HepG2 (cell line): ENCODE measurements around the gene MAN2A2. TPM values are rescaled to one million over a fixed set of nuclear protein-coding genes. Genes with fewer than 3 reads are reported as not detected.

Experiments
- ASH2L ChIP-seq: fragments of 300-600, 200-600 bp; sonication (generic); IDR thresholded peaks from 2 replicates; pipeline ENCODE4 v1.7.0; 2017; ENCODE audit warnings: low read depth, mild to moderate bottlenecking, moderate library complexity, mixed read lengths, low read length; ENCODE audit not compliant: insufficient read length
- DR1 ChIP-seq: sonication (generic); formaldehyde crosslinking; IDR thresholded peaks from 2 replicates; pipeline ENCODE4 v1.8.0; 2021; ENCODE audit warnings: mild to moderate bottlenecking, missing genetic modification reagents, inconsistent platforms
- GATAD1 ChIP-seq: IDR thresholded peaks from 2 replicates; pipeline ENCODE4 v1.6.1; 2016; ENCODE audit warnings: missing genetic modification reagents, missing compliant biosample characterization
- NR3C1 ChIP-seq: sonication (generic); formaldehyde crosslinking; IDR thresholded peaks from 2 replicates; pipeline ENCODE4 v1.4.0; 2020; ENCODE audit warnings: missing genetic modification reagents
- TCF7 ChIP-seq: sonication (generic); IDR thresholded peaks from 2 replicates; pipeline ENCODE4 v1.6.1; 2016; ENCODE audit warnings: antibody characterized with exemption, low read depth
- ZNF260 ChIP-seq: sonication (generic); formaldehyde crosslinking; IDR thresholded peaks from 2 replicates; pipeline ENCODE4 v1.4.0; 2020; ENCODE audit warnings: missing genetic modification reagents, low read depth, mild to moderate bottlenecking, borderline replicate concordance
- ZNF598 ChIP-seq: sonication (generic); formaldehyde crosslinking; IDR thresholded peaks from 2 replicates; pipeline ENCODE4 v1.5.1; 2020; ENCODE audit warnings: mild to moderate bottlenecking, missing genetic modification reagents, borderline replicate concordance
- polyA plus RNA-seq, 8 experiments: library from polyadenylated mRNA; depleted of rRNA in 3 of 8; stranded (reverse) in 7 of 8; unstranded in 1 of 8; fragments of >200 nt; fragmentation: Illumina TruSeq in 4 of 8; extraction: Trizol in 4 of 8; gene quantifications; 2 replicates each; pipeline versions ENCODE4 v1.2.1 to v1.2.3, GENCODE V29; 2011 to 2016; ENCODE audit warnings: low read depth in 4 of 8, missing spikeins in 1 of 8, mixed read lengths in 1 of 8; ENCODE audit not compliant: insufficient read depth in 1 of 8
- total RNA-seq, 5 experiments: library from RNA; depleted of rRNA; stranded (reverse); fragments of >200 nt; fragmentation: Illumina TruSeq; extraction: Trizol; gene quantifications; 2 replicates each; pipeline ENCODE4 v1.2.3, GENCODE V29; 2016; ENCODE audit warnings: low read depth in 1 of 5
- TF ChIP-seq, protein P1 (sequence below): sonication (generic); formaldehyde crosslinking; IDR thresholded peaks from 2 replicates; pipeline ENCODE4 v1.4.0; 2020; ENCODE audit warnings: mild to moderate bottlenecking, missing genetic modification reagents
- TF ChIP-seq, protein P2 (sequence below): sonication (generic); formaldehyde crosslinking; IDR thresholded peaks from 2 replicates; pipeline ENCODE4 v1.5.0; 2020; ENCODE audit warnings: mild to moderate bottlenecking, missing genetic modification reagents
- TF ChIP-seq, protein P3 (sequence below): sonication (generic); formaldehyde crosslinking; IDR thresholded peaks from 2 replicates; pipeline ENCODE4 v1.4.0; 2020; ENCODE audit warnings: missing genetic modification reagents, borderline replicate concordance
- TF ChIP-seq, protein P4 (sequence below): sonication (generic); formaldehyde crosslinking; IDR thresholded peaks from 2 replicates; pipeline ENCODE4 v1.4.0; 2020; ENCODE audit warnings: missing genetic modification reagents

The MAN2A2 gene
- total and polyA plus RNA-seq, 2 of the 13 experiments (the other 11 are each of a cell fraction or from before 2014, with no cell fraction given), result 17.5 to 51.5 TPM

DNA sequence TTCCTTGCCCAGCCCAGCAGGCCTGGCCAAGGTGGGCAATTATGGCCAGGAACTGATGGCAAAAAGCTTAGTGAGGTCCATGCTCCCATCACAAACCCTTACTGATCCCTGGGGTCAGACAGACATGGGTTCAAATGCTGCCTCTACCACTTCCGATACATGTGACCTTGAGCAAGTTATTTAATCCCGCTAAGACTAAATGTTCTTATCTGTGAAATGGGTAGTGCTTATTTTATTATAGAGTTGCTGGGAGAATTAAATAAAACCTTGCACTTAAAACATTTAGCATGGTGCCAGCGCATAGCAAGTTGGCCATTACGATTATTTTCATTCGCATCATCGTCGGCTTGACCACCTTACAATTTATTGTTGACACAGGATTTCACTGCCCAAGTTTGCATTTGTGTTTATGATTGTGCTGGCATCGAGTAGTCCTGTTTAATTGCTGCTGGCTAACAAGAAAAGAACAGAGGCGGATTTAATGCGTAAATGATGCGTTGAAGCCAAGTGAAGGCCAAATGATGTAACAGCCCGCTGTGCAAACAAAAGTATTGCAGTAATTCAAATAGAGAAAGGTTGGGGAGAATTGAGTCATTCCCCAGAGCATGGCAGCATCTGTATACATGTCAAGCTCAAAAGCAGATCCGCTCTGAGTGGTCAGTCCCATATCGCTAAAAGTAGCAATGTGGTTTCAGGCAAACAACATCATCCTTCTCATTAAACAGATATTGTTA lies 42.0 kb upstream of the MAN2A2 start (continued):
- TF ChIP-seq NR3C1 (CRISPR knock-in tag) (no peak), GATAD1 (CRISPR knock-in tag) (peak; percentile 43; the same call in 1 of the 2 replicates), ASH2L (no peak), ZNF598 (CRISPR knock-in tag) (no peak), TCF7 (peak; percentile 69), DR1 (CRISPR knock-in tag) (no peak), ZNF260 (CRISPR knock-in tag) (no peak)
- TF ChIP-seq, protein P1, sequence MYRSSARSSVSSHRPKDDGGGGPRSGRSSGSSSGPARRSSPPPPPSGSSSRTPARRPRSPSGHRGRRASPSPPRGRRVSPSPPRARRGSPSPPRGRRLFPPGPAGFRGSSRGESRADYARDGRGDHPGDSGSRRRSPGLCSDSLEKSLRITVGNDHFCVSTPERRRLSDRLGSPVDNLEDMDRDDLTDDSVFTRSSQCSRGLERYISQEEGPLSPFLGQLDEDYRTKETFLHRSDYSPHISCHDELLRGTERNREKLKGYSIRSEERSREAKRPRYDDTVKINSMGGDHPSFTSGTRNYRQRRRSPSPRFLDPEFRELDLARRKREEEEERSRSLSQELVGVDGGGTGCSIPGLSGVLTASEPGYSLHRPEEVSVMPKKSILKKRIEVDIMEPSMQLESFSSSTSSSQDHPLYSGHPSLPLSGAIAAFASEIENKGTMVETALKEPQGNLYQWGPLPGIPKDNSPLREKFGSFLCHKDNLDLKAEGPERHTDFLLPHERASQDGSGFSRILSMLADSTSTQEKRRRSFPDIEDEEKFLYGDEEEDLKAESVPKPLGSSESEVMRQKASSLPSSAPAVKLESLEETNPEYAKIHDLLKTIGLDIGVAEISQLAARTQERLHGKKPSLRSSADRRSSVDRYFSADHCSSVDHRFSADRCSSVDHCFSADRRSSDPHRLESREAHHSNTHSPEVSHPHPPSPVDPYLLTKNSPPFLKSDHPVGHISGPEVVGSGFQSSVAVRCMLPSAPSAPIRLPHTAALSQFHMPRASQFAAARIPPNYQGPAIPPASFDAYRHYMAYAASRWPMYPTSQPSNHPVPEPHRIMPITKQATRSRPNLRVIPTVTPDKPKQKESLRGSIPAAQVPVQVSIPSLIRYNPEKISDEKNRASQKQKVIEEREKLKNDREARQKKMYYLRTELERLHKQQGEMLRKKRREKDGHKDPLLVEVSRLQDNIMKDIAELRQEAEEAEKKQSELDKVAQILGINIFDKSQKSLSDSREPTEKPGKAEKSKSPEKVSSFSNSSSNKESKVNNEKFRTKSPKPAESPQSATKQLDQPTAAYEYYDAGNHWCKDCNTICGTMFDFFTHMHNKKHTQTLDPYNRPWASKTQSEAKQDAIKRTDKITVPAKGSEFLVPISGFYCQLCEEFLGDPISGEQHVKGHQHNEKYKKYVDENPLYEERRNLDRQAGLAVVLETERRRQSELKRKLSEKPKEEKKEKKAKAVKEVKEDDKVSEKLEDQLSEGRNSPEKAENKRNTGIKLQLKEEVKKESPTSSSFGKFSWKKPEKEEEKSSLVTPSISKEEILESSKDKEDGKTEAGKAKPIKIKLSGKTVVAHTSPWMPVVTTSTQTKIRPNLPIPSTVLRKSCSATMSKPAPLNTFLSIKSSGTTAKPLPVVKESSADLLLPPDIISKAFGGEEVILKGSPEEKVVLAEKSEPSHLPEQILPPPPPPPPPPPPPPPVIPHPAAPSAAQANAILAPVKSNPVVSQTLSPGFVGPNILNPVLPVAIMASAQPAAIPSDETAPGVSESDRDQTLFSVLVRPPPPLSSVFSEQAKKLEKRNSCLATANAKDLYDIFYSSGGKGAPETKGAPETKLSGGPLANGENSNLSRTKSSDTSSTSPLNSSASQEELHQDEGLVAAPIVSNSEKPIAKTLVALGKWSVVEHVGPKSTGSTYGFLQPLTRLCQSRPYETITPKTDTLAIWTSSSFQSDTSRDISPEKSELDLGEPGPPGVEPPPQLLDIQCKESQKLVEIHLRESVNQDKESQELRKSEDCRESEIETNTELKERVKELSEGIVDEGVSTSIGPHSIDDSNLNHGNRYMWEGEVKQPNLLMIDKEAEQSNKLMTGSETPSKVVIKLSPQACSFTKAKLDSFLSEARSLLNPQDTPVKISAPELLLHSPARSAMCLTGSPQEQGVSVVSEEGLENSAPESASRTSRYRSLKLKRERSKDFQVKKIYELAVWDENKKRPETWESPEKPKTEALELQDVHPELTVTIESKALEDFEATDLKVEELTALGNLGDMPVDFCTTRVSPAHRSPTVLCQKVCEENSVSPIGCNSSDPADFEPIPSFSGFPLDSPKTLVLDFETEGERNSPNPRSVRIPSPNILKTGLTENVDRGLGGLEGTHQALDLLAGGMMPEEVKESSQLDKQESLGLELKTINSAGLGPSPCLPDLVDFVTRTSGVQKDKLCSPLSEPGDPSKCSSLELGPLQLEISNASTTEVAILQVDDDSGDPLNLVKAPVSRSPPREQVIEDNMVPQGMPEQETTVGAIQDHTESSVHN (CRISPR knock-in tag), result no peak
- TF ChIP-seq, protein P2, sequence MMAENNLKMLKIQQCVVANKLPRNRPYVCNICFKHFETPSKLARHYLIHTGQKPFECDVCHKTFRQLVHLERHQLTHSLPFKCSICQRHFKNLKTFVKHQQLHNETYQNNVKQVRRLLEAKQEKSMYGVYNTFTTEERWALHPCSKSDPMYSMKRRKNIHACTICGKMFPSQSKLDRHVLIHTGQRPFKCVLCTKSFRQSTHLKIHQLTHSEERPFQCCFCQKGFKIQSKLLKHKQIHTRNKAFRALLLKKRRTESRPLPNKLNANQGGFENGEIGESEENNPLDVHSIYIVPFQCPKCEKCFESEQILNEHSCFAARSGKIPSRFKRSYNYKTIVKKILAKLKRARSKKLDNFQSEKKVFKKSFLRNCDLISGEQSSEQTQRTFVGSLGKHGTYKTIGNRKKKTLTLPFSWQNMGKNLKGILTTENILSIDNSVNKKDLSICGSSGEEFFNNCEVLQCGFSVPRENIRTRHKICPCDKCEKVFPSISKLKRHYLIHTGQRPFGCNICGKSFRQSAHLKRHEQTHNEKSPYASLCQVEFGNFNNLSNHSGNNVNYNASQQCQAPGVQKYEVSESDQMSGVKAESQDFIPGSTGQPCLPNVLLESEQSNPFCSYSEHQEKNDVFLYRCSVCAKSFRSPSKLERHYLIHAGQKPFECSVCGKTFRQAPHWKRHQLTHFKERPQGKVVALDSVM (CRISPR knock-in tag), result peak; percentile 44
- TF ChIP-seq, protein P3, sequence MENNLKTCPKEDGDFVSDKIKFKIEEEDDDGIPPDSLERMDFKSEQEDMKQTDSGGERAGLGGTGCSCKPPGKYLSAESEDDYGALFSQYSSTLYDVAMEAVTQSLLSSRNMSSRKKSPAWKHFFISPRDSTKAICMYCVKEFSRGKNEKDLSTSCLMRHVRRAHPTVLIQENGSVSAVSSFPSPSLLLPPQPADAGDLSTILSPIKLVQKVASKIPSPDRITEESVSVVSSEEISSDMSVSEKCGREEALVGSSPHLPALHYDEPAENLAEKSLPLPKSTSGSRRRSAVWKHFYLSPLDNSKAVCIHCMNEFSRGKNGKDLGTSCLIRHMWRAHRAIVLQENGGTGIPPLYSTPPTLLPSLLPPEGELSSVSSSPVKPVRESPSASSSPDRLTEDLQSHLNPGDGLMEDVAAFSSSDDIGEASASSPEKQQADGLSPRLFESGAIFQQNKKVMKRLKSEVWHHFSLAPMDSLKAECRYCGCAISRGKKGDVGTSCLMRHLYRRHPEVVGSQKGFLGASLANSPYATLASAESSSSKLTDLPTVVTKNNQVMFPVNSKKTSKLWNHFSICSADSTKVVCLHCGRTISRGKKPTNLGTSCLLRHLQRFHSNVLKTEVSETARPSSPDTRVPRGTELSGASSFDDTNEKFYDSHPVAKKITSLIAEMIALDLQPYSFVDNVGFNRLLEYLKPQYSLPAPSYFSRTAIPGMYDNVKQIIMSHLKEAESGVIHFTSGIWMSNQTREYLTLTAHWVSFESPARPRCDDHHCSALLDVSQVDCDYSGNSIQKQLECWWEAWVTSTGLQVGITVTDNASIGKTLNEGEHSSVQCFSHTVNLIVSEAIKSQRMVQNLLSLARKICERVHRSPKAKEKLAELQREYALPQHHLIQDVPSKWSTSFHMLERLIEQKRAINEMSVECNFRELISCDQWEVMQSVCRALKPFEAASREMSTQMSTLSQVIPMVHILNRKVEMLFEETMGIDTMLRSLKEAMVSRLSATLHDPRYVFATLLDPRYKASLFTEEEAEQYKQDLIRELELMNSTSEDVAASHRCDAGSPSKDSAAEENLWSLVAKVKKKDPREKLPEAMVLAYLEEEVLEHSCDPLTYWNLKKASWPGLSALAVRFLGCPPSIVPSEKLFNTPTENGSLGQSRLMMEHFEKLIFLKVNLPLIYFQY, result peak; percentile 73; the same call in 1 of the 2 replicates
- TF ChIP-seq, protein P4, sequence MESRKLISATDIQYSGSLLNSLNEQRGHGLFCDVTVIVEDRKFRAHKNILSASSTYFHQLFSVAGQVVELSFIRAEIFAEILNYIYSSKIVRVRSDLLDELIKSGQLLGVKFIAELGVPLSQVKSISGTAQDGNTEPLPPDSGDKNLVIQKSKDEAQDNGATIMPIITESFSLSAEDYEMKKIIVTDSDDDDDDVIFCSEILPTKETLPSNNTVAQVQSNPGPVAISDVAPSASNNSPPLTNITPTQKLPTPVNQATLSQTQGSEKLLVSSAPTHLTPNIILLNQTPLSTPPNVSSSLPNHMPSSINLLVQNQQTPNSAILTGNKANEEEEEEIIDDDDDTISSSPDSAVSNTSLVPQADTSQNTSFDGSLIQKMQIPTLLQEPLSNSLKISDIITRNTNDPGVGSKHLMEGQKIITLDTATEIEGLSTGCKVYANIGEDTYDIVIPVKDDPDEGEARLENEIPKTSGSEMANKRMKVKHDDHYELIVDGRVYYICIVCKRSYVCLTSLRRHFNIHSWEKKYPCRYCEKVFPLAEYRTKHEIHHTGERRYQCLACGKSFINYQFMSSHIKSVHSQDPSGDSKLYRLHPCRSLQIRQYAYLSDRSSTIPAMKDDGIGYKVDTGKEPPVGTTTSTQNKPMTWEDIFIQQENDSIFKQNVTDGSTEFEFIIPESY, result 0 out of 2 replicates have a peak, but pooled peaks have one; percentile 20
